Stimulated activated CD8-positive, alpha-beta memory T cell treated with anti-CD3 and anti-CD28 coated beads, Interleukin-15, amount 100 ng/mL, for 24 hours (primary cell): Measurements from ENCODE around the gene SLC35F2.
"Not testable (repeated sequence)": the region's sequence is repeated elsewhere in the genome, so short reads cannot be mapped to it uniquely, and the experiment has no call there.

Experiments
- DNase-seq: peaks from one replicate; pipeline ENCODE4 v3.0.0-alpha.2; 2020; ENCODE audit warnings: low read depth

The SLC35F2 gene

GRCh38 chr11:107789767-107790166 lies 68.8 kb downstream of the SLC35F2 start:
- DNase-seq, result no peak

GRCh38 chr11:107787733-107788132 lies 70.9 kb downstream of the SLC35F2 start:
- DNase-seq, result no peak

- DNase-seq, result no peak
Measured at GRCh38 chr11:107785401-107785800, 73.2 kb downstream of the SLC35F2 start.

- DNase-seq, result no peak
Measured at GRCh38 chr11:107783121-107783520, 75.5 kb downstream of the SLC35F2 start.

GRCh38 chr11:107780775-107781174 lies 77.8 kb downstream of the SLC35F2 start:
- DNase-seq, result no peak

GRCh38 chr11:107780136-107780535 lies 78.5 kb downstream of the SLC35F2 start:
- no peak for DNase-seq

- no peak for DNase-seq
Measured at GRCh38 chr11:107778839-107779517, 79.6 kb downstream of the SLC35F2 start.

- DNase-seq, result no peak
Measured at GRCh38 chr11:107777110-107777509, 81.5 kb downstream of the SLC35F2 start.

- no peak for DNase-seq
Measured at GRCh38 chr11:107776062-107776461, 82.5 kb downstream of the SLC35F2 start.

- DNase-seq, result no peak
Measured at GRCh38 chr11:107770551-107770951, 88.0 kb downstream of the SLC35F2 start.

- DNase-seq, result no peak
Measured at GRCh38 chr11:107769189-107769588, 89.4 kb downstream of the SLC35F2 start.

- not testable (repeated sequence) for DNase-seq
Measured at GRCh38 chr11:107758719-107759355, 99.8 kb downstream of the SLC35F2 start.

GRCh38 chr11:107757661-107758060 lies 100.9 kb downstream of the SLC35F2 start:
- DNase-seq, result no peak

GRCh38 chr11:107756553-107756952 lies 102.0 kb downstream of the SLC35F2 start:
- no peak for DNase-seq

GRCh38 chr11:107752949-107753822 lies 105.4 kb downstream of the SLC35F2 start:
- no peak for DNase-seq

- DNase-seq, result no peak
Measured at GRCh38 chr11:107752508-107752907, 106.1 kb downstream of the SLC35F2 start.

GRCh38 chr11:107751082-107751481 lies 107.5 kb downstream of the SLC35F2 start:
- DNase-seq, result no peak

- no peak for DNase-seq
Measured at GRCh38 chr11:107750313-107750712, 108.3 kb downstream of the SLC35F2 start.

GRCh38 chr11:107747622-107748021 lies 111.0 kb downstream of the SLC35F2 start:
- DNase-seq, result no peak

- no peak for DNase-seq
Measured at GRCh38 chr11:107744736-107745135, 113.9 kb downstream of the SLC35F2 start.

GRCh38 chr11:107743191-107743590 lies 115.4 kb downstream of the SLC35F2 start:
- DNase-seq, result no peak

- no peak for DNase-seq
Measured at GRCh38 chr11:107741044-107741823, 117.4 kb downstream of the SLC35F2 start.
